ENCODE measurements around the gene EIF2D.

The EIF2D gene

DNA sequence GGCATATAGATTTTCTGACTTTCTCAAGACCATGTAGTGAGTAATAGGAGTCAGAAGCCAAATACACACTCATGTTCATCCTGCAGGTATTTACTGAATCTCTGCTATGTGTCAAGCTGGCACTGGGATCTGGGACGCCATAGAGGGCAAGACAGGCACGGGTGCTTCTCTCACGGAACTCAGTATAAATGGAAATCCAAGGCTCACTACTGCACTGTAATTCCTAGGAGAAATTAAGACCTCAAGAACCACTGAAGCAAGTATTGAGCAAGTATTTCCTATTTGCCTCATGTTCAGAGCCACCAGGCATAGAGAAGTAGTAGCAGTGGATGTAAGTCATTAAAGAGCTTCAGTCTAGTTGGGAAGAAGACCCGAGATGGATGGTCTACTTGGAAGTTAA lies 38.9 kb downstream of the EIF2D start:
- in situ Hi-C loops (cut with MboI; ENCODE audit: low sequenced_read_pairs): no loop called here

DNA sequence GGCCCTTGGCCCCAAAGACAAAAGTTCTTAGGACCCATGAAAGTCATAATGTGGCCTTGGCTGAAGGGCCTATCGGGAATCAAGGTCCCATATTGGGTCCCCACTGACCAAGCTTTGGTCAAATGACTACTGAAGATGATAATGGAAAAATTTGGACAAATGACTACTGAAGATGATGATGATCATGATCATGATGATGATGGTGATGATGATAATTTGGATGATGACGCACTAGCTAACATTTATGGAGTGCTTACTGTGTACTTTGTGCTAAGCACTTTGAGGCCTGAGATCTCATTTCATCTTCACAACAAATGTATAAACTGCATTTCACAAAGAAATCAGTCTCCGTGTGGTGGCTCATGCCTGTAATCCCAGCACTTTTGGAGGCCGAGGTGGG lies 39.4 kb downstream of the EIF2D start:
- in situ Hi-C loops (cut with MboI; ENCODE audit: low sequenced_read_pairs): no loop called here

DNA sequence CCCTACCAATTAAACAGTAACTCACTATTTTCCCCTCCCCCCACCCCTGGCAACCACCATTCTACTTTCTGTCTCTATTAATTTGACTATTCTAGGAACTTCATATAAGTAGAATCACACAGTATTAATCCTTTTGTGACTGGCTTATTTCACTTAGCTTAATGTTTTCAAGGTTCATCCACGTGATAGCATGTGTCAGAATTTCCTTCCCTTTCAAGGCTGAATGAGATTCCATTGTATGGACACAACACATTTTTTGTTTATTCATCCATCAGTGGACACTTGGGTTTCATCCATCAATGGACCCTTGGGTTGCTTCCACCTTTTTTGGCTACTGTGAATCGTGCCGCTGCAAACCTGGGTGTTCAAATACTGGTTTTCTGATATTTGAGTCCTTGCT lies 41.7 kb downstream of the EIF2D start:
- in situ Hi-C loops (cut with MboI; ENCODE audit: low sequenced_read_pairs): no loop called here

DNA sequence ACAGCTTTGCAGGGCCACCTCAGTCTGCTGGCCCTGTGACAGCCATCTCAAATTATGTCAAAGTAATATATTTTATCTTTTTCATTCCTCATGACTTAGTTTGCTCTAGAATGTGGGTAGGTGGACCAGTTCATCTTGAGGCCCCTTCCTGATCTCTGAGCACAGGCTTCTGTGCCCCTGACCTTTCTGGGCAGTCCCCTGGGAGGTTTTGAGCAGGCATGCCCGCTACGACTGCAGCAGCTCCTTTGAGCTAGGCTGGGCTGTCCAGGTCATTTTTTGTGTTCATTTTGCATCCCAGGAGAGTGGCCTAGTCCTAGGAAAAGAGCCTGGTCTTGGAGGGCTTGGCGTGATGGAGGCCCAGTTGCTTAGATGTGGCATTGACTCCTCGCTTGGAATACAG lies 42.7 kb downstream of the EIF2D start:
- in situ Hi-C loops (cut with MboI; ENCODE audit: low sequenced_read_pairs): no loop called here

DNA sequence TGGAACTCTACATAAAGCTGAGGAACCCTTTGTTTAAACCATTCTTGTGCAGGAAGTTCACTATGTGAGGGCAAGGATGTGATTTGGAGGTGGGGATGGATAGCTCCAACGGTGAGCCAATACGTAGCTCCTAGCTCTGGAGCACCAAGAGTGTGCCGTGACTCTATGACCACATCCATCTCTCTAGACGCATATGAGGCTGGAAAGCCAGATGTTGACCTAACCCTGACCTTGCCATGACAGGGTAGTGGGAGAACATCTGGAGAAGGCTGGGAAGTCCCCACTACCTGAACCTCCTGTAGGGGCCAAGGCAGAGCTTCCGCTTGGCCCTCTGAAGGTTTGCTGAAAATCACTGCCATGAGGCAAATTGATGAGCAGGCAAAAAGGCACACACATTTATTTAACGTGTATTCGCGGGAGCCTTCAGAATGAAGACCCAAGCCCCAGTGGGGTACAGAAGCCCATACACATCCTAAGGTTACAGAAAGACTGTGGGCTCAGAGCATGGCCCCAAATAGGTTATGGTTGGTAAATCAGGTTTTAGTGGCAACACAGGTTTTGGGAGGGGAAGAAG lies 43.4 kb downstream of the EIF2D start:
- in situ Hi-C loops (cut with MboI; ENCODE audit: low sequenced_read_pairs): no loop called here

DNA sequence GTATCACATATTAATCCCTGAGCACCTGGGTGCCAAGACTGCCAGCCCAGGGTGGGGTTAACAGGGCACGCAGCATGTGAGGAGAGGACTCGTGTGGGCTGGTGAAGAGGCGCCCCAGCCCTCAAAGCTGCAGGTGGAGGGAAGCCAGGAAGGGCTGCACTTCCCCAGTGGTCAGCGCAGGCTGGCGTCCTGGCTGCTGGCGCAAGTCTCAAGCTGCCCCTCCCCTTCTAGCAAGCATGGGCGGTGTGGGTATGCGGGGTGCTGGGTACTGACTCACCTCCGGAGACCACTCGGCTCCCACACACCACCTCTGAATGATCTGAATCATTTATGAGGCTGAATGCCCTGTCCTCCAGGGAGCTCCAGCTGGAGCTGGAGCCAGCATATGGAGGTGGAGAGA lies 44.0 kb downstream of the EIF2D start:
- in situ Hi-C loops (cut with MboI; ENCODE audit: low sequenced_read_pairs): no loop called here

DNA sequence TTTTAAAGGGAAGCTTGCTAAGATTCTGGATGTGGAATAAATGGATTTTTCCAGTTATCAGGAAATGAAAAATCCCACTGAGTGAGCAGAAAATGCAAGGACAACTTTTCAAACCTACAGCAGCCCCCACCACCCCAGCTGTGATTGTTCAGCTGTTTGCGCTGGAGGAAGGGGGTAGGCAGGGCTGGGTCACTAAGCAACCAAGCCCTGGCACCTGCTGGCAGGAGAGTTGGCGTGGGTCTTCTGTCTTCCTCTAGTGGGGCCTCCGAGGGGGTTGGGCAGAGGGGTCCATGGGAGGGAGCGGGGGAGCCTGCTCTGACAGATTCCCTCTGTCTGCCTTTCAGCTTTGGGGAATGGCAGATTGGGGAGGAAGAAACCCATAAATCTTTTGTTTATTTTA lies 45.3 kb downstream of the EIF2D start:
- in situ Hi-C loops (cut with MboI; ENCODE audit: low sequenced_read_pairs): no loop called here

DNA sequence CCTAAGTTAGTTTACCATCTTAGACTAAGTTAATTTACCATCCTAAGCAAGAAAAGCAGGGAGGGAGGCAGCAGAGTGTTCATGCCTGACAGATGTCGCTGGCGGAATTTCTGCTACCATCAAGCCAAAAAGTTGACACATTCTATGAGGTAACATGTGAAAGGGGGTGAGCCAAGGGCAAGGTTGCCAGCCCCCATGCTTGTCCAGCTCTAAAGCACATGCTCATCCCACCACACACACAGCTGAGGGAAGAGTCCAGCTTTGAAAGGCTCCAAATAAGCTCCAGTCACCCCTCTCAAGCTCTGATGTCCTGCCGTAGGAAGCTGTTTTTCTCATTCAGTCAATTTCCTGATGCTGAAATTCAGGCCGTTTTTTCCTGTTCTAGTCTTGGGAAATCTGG lies 46.3 kb downstream of the EIF2D start:
- in situ Hi-C loops (cut with MboI; ENCODE audit: low sequenced_read_pairs): no loop called here

DNA sequence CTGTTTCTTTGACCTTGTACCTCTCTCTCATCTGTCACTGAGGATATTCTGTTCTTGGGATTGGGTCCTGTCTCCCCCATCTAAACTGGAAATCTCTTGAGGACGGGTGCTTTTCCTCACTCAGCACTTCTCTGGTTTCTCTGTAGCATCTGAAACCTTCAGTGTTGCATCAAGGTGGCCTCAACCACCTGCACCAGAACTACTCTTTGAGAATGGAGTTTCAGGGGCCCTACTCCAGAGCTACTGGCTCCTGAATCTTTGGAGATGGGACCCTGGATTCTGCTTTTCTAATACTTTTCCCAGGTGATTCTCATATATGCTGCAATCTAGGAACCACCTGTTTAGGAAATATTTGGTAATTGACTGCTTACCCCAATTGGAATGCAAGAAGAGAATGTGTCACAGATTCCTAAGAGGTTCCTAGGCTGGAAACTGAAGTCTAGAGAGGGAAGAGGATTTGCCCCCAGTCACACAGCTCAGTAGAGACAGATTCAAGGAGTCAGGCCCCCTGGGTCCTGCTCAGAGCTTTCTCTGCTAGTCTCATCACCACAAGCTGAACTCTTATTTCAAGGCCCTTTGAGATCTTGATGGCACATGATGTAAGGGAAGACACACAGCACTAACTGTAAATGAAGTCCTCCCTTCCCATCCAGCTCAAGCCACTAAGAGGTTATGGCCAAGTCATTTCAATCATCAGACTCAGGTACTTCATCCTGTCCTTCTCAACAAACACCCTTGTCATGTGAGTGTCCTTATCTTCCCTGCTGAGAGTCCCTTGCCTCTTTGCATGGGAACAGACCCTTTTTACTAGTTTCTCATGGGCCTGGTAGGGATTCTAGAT lies 48.7 kb downstream of the EIF2D start:
- in situ Hi-C loops (cut with MboI; ENCODE audit: low sequenced_read_pairs): no loop called here

DNA sequence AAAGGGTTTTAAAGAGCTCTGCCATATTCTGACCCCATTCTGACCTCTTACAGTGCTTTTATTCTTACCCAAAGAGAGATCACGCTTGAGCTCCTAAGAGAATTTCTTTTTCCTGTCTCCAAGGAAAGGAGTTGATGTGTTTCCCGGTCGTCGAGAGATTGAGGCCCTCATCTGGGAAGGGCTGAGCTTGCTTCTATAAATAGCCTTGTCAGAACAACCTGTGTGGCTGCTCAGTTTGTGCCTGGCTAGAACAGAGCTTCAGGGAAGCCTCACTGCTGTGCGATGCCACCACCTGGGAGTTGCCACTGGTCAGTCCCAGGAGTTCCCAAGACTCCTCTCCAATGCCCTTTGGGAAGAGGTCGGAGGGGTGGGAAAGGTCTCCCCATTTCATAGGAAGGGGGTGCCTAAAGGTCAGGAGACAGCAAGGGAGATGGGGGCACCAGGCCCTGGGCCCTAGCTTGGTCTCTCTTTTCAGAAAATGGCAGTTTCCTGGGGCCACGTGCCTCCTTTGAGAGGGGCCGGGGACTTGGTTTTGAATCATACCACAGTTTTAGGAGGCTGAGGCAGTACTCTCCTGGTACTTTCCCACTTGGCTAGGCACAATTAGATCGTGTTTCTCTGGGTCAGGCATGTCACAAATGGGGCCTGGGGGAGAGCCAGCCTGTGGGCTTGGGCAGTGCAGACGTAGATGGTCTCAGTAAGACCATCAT lies 52.1 kb downstream of the EIF2D start:
- in situ Hi-C loops (cut with MboI; ENCODE audit: low sequenced_read_pairs): no loop called here

DNA sequence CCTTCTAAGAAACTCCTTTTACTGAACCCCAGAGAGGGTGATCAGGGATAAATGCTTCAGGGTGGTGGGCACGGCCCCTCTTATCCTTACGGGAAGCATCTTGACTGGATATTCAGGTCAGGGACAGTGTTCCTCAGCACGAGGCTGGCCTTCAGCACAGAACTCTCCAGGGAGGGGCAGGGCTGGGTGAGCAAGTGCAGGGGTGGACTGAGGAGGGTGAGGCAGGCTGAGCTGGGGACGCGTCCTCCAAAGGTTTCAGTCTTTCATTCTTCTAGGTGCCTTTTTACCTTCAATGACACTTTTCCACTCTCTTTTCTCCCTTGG lies 52.6 kb downstream of the EIF2D start:
- in situ Hi-C loops (cut with MboI; ENCODE audit: low sequenced_read_pairs): no loop called here

DNA sequence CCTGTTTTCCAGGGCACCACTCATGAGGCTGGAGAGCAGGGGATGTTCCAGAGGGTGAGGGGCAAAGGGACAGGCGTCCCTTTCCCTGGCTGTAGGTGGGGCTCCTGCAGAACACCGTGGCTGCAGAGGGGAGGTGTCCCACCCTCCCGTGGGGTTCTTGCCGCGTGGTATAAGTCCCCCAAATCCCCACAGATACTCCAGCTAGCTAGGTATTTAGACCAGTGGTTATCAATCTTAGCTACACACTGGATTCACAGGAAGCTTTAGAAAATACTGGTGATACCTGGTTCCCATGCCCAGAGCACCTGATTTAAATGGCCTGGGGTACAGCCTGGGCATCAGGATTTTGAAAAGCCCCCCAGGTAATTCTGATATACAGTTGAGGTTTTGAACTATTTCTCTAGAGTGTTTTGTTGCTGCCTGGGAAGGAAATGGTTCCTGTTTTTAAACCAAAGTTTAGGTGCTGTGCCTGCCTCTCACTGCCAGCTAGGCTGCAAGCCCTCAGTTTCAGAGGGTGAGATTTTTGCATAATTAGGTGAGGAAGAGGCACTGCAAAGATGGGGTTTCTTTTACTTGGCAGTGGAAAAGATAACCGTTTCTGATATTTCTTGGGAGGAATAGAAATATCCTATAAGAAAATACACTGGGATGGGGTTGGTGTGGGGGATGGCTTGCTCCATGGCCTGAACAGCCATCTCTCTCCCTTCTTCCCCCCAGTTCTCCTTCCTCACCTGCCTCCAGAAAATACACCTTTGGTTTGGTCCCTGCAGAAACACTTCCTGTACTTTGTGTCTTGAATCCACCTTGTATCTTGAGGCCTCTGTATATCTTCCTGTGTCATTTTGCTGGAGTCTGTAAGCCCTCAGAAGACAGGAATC lies 53.2 kb downstream of the EIF2D start:
- in situ Hi-C loops (cut with MboI; ENCODE audit: low sequenced_read_pairs): no loop called here

DNA sequence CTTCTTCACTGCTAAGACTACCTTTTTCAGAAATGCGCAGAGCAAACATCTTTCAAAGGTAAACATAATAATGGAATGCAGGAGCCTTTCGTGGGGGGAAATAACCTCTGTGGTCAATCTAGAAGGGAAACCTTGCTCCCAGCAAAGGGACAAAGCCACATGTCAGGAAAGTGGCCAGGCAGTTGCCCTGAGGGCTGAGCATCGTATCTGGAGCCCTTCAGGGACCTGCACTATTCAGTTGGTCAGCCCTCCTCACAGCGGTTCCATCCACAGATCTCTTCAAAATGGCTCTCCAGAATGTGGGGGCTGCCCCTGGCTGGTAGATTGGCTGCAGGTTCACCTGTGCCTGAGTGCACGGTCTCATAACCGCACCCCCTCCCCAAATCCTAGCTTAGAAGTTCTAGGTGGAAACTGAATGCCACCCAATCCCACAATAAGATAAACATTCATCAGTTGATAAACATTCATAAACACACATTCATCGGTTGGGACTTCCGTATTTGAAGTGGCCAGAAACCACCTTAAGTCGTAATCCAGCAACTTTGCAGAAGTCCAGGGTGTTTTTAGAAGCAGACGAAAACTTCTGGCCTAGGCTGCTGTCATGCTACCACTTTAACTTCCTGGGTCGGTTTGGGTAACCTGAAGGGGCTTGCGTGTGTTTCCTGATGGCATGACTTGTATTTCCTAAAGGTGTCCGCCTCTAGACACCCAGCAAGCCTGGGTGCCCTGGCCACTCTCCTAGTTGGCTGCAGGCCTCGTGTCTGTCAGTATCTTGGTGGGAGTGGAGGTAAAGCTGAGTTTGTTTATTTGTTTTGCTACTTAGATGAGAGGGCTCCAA lies 54.4 kb downstream of the EIF2D start:
- in situ Hi-C loops (cut with MboI; ENCODE audit: low sequenced_read_pairs): no loop called here

DNA sequence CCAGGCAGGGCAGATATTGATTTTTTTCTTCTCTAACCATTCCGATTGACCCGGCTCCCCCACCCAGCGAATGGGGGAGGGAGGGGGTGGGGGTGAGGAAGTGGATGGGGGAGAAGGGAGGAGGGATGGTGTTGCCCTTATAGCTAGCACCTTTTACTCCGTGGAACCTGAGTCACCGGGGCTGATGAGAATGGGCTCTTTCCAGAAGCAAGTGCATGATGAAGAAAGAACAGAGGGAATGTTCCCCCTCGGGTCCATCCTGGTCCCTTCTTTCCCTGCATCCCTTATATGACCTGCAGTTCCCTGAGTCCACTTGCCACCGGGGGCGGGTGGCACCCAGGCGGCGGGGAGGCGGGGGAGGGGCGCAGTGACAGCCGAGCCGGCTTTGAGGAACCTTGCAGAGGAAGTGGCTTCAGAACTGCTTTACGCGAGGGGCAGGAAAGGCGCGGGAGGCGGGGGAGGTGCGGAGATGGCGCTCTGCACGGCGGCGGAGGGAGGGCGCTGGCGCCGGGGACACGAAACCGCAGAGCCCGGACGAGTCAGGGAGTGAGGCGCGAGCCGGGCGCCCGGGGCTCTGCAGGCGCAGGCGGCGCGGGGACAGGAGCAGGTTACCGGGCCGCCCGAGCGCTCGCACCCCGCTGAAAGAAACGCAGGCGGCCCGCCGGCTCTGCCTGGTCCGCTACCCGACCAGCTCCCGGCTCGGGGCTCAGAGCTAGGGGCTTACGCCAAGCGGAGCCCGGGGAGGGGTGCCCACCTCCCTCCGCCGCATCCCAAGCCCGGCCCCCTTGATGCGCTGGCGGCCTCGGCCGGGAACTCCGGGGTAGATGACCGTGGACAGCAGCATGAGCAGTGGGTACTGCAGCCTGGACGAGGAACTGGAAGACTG lies 55.3 kb downstream of the EIF2D start:
- in situ Hi-C loops (cut with MboI; ENCODE audit: low sequenced_read_pairs): no loop called here

DNA sequence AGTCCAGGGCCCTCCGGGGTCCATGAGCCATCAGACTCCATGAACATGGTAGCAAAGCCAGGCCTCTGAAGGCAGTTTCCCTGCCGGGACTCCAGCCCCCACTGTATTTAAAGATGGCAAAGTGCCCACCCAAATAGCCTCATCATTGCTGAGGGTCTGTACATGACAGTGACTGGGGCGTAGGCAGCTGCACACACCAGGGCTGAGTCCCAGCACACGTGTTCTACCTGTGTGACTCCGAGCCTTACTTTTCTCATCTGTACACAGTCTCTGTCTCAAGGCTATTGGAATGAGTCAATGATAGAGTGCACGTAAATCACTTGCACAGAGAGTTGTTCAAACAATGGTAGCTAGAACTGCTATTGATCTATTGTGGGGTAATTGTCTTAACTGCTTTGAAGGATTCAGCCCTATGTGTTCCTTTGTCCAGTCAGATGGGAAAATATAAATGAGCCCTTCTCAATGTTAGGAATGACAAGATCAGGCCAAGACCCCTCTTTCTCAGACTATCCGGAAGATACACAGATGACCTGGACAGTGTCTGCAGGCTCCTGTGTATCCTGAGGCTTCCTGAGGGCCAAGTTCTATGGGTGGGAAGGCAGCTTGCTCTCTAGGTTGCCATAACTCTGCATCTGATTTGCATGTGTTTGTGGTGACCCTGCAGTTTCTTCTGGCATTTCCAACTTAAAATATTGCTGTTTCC lies 56.1 kb downstream of the EIF2D start:
- in situ Hi-C loops (cut with MboI; ENCODE audit: low sequenced_read_pairs): no loop called here

DNA sequence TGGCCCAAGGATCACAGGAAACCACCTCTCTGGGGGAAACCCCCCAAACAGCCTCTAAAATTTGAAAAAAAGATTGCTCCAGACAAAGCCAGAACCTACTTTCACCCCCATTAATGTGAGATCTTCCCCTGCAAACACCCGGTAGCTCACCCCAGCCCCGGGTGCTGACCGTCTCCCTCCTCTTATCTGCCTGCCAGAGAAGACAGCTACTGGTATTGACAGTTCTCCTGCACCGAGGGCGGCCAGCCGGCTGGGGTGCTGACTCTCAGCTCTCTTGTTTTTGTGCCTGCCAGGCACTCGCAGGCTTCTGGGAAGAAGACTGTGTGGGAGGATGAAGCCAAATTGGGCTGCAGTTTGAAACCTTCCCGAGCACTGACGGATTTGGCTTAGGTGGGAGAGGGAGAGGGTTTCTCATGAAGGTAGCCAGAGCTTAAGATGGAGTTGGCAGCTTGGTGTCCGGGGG lies 56.8 kb downstream of the EIF2D start:
- in situ Hi-C loops (cut with MboI; ENCODE audit: low sequenced_read_pairs): no loop called here

DNA sequence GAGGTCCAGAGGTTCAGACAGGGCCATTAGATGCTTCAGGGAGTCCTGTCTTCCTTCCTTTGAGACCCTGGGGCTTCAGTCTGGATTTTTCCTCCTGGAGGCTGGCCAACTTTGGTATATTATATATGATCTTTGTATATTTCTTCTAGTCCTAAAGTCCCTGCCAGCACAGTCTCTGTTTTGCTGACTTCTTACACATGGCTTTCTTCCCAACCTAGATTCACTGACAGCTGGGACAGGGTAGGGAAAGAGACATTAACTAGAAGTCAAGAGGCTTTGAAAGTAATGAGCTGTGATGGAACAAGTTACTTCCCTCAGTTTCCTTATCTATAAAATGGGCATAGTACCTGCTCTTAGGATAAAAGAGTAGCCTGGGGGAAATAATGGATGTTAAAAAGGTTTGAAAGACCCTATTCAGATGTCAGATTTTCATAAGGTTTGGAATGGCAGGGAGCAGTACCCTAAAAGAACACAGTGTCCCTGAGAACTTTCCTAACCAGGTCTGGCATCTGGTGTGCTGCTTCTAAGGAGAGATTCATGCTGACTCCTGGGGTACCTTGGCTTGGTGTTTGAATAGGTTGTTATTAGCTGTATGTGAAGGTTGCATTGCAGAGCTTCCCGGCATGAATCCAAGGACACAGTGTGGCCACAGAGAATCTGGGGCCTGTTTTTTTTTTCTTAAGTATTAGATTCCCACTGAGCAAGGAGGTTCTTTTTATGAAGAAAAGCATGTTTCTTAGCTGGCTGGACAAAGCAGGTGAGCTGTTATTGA lies 57.4 kb downstream of the EIF2D start:
- in situ Hi-C loops (cut with MboI; ENCODE audit: low sequenced_read_pairs): no loop called here

DNA sequence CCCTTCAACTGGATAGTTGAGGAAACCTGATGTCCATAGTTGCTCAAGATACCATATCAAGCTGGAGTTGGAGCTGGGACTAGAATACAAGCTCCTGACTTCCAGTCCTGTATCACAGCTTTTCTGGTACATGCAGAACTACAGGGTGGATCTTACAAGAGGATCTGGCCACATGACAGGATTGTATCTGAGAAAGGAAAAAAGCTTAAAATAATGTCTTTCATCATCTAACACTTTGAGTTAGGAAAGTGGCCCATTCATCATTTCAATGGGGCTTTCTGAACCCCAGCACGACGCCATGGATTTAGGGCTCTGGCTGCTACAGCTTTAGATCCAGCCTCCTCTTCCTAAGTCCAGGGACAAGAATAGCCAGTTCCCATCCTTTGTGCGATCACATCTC lies 58.1 kb downstream of the EIF2D start:
- in situ Hi-C loops (cut with MboI; ENCODE audit: low sequenced_read_pairs): no loop called here
